ENCODE measurements around the gene ARPC2.

DNA sequence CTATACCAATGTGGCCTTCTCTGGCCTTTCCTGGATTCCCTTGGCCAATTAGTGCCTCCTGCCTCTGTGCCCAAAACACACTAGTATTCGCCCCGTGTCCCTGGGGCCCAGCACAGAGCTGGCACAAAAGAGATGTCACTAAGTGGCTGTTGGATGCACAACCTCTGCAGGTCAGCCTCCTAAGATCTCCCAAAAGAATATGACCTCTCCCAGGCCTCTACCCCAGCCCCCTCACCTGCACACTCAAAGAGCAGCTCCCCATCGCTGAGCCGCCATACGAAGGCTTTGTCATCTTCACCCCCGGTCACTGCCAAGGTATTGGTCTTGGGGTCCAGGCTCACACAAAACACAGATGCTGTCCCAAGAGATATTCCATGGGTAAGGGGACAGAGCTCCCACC is 50.3 kb downstream of the ARPC2 start:
- TF ChIP-seq POLR2A (IDR thresholded peaks at IDR 0.05; ENCODE audit: borderline replicate concordance, extremely low read depth, insufficient read depth, insufficient read length) (no peak), CTCF (IDR thresholded peaks at IDR 0.05 in 2 of 3, conservative IDR thresholded peaks at IDR 0.05 in 1 of 3; ENCODE audit: borderline replicate concordance in 1 of 3, insufficient read depth in 1 of 3, low read depth in 2 of 3, low read length in 2 of 3) (no peak), EZH2 (IDR thresholded peaks at IDR 0.05) (no peak), EZH2phosphoT487 (IDR thresholded peaks at IDR 0.05; ENCODE audit: borderline replicate concordance) (no peak), SIN3A (IDR thresholded peaks at IDR 0.05; ENCODE audit: low read depth) (no peak), REST (IDR thresholded peaks at IDR 0.05; ENCODE audit: low read depth) (no peak), ZBTB33 (IDR thresholded peaks at IDR 0.05; ENCODE audit: extremely low read depth, insufficient replicate concordance, low read length) (no peak), POLR2AphosphoS5 (IDR thresholded peaks at IDR 0.05; ENCODE audit: low read depth, low read length) (no peak), ZNF274 (IDR thresholded peaks at IDR 0.05; ENCODE audit: low read depth, low read length) (no peak), TCF7L2 (IDR thresholded peaks at IDR 0.05; ENCODE audit: borderline replicate concordance, extremely low read depth, insufficient read depth, insufficient read length) (no peak)
- TF ChIP-seq, protein P1, sequence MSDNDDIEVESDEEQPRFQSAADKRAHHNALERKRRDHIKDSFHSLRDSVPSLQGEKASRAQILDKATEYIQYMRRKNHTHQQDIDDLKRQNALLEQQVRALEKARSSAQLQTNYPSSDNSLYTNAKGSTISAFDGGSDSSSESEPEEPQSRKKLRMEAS (IDR thresholded peaks at IDR 0.05), result no peak

Measured in HCT116 (cell line).